ENCODE data around the gene PKP3. TPM values are rescaled to one million over a fixed set of nuclear protein-coding genes. Genes with fewer than 3 reads are reported as not detected.
"Not testable (repeated sequence)": the region's sequence is repeated elsewhere in the genome, so short reads cannot be mapped to it uniquely, and the experiment has no call there.

Gene PKP3
- total RNA-seq, 1 donor from 2014 or later: not detected

- no peak for DNase-seq (ENCODE audit: low spot score in 2 of 2)
- H3K9me3 ChIP-seq: no peaks in the 10 kb centered on the region
- intact Hi-C loops (cut with DNase I): no loop called here
- TF ChIP-seq CTCF (IDR thresholded peaks at IDR 0.05): no peak
- no peak overlapping the region for H3K4me3 ChIP-seq
- H3K27me3 ChIP-seq: no peaks in the 10 kb centered on the region
- H3K36me3 ChIP-seq: no peaks in the 10 kb centered on the region
- no peak overlapping the region for H3K27ac ChIP-seq
- H3K4me1 ChIP-seq: peaks cover 6 to 8% of the 10 kb centered on the region in 2 donors
These were observed 15.8 kb downstream of the PKP3 start for GRCh38 chr11:409600-410483.

- H3K27ac ChIP-seq; H3K36me3 ChIP-seq; H3K4me1 ChIP-seq; intact Hi-C loops (cut with DNase I); H3K4me3 ChIP-seq; H3K9me3 ChIP-seq; DNase-seq (ENCODE audit: low spot score in 2 of 2); H3K27me3 ChIP-seq: not testable (repeated sequence)
These were observed 16.7 kb downstream of the PKP3 start for GRCh38 chr11:410711-411110.

- H3K27ac ChIP-seq; H3K4me1 ChIP-seq; intact Hi-C loops (cut with DNase I); H3K36me3 ChIP-seq; H3K9me3 ChIP-seq; H3K27me3 ChIP-seq; H3K4me3 ChIP-seq: not testable (repeated sequence)
- peak in 1 of 2 donors; percentile 6 for DNase-seq (ENCODE audit: low spot score in 2 of 2)
These were observed 17.5 kb downstream of the PKP3 start for GRCh38 chr11:411520-411919.

- Histone ChIP-seq H3K9me3 (no peaks in the 10 kb centered on the region), H3K4me3 (no peak overlapping the region), H3K27ac (no peak overlapping the region), H3K27me3 (peaks cover 8% of the 10 kb centered on the region), H3K36me3 (no peaks in the 10 kb centered on the region), H3K4me1 (no peaks in the 10 kb centered on the region)
- DNase-seq (ENCODE audit: low spot score in 2 of 2): peak in 1 of 2 donors; percentile 6
- TF ChIP-seq CTCF (IDR thresholded peaks at IDR 0.05): no peak
- intact Hi-C loops (cut with DNase I): no loop called here
These were observed 18.7 kb downstream of the PKP3 start for GRCh38 chr11:412641-413119.

- TF ChIP-seq CTCF (IDR thresholded peaks at IDR 0.05): no peak
- Histone ChIP-seq H3K4me1 (no peaks in the 10 kb centered on the region), H3K36me3 (no peaks in the 10 kb centered on the region), H3K4me3 (no peak overlapping the region), H3K9me3 (no peaks in the 10 kb centered on the region), H3K27ac (no peak overlapping the region), H3K27me3 (peaks cover 8% of the 10 kb centered on the region)
- intact Hi-C loops (cut with DNase I): no loop called here
- DNase-seq (ENCODE audit: low spot score in 2 of 2): peak in 1 of 2 donors; percentile 7
These were observed 19.4 kb downstream of the PKP3 start for GRCh38 chr11:413120-414081.

- no peak for TF ChIP-seq CTCF (IDR thresholded peaks at IDR 0.05)
- peak in 1 of 2 donors; percentile 7 for DNase-seq (ENCODE audit: low spot score in 2 of 2)
- Histone ChIP-seq H3K36me3 (no peaks in the 10 kb centered on the region), H3K27ac (no peak overlapping the region), H3K9me3 (no peaks in the 10 kb centered on the region), H3K4me1 (no peaks in the 10 kb centered on the region), H3K4me3 (peak overlapping the region in 1 of 2 donors; percentile 51), H3K27me3 (peaks cover 8% of the 10 kb centered on the region)
- intact Hi-C loops (cut with DNase I): no loop called here
These were observed 20.4 kb downstream of the PKP3 start for GRCh38 chr11:414318-414857.
